Karpas-422 (cell line): ENCODE measurements around the gene PLEKHH1. TPM values are rescaled to one million over a fixed set of nuclear protein-coding genes. Genes with fewer than 3 reads are reported as not detected.
A peak's percentile ranks its signal among the peaks of the same experiment; 100 is the strongest.

Experiments used
- DNase-seq: peaks from one replicate; pipeline ENCODE4 v3.0.0-alpha.2; 2015
- H2AFZ ChIP-seq: fragments of 200-600 bp; sonication (generic); 2 replicates; pipeline ENCODE4 v1.6.1; 2014; ENCODE audit warnings: antibody characterized with exemption, low read length, mixed read lengths
- H3K27ac ChIP-seq: fragments of 200-600 bp; sonication (generic); 2 replicates; pipeline ENCODE4 v1.5.1; 2014; ENCODE audit warnings: mild to moderate bottlenecking, low read length, moderate library complexity
- H3K27me3 ChIP-seq: fragments of 200-600 bp; sonication (generic); 2 replicates; pipeline ENCODE4 v1.6.1; 2014; ENCODE audit warnings: low read length, mixed read lengths
- H3K36me3 ChIP-seq: fragments of 200-600 bp; sonication (generic); 2 replicates; pipeline ENCODE4 v1.6.1; 2014; ENCODE audit warnings: low read length, mixed read lengths; ENCODE audit not compliant: insufficient read depth
- H3K4me1 ChIP-seq: fragments of 200-600 bp; sonication (generic); 2 replicates; pipeline ENCODE4 v1.6.1; 2014; ENCODE audit warnings: mild to moderate bottlenecking, low read length, mixed read lengths
- H3K4me2 ChIP-seq: fragments of 200-600 bp; sonication (generic); 2 replicates; pipeline ENCODE4 v1.6.1; 2014; ENCODE audit warnings: low read length, low read depth, mild to moderate bottlenecking; ENCODE audit not compliant: poor library complexity, severe bottlenecking
- H3K4me3 ChIP-seq: fragments of 200-600 bp; sonication (generic); 2 replicates; pipeline ENCODE4 v1.5.1; 2014; ENCODE audit warnings: mild to moderate bottlenecking, antibody characterized with exemption, low read length, mixed read lengths
- H3K79me2 ChIP-seq: fragments of 200-600 bp; sonication (generic); 2 replicates; pipeline ENCODE4 v1.6.1; 2014; ENCODE audit warnings: mild to moderate bottlenecking, low read length, mixed read lengths
- H3K9ac ChIP-seq: fragments of 200-600 bp; sonication (generic); 2 replicates; pipeline ENCODE4 v1.6.0; 2014; ENCODE audit warnings: low read length
- H3K9me2 ChIP-seq: fragments of 200-600 bp; sonication (generic), shearing (Covaris generic); replicated peaks from 2 replicates; pipeline ENCODE4 v1.6.0; 2014; ENCODE audit warnings: mild to moderate bottlenecking, low read length, moderate library complexity; ENCODE audit not compliant: insufficient read depth
- H3K9me3 ChIP-seq: fragments of 300-700, 200-600 bp; sonication (generic); 2 replicates; pipeline ENCODE4 v1.6.1; 2014; ENCODE audit warnings: low read length, mixed read lengths
- H4K20me1 ChIP-seq: fragments of 200-600 bp; sonication (generic); 2 replicates; pipeline ENCODE4 v1.6.1; 2014; ENCODE audit warnings: mild to moderate bottlenecking, antibody characterized with exemption, low read length, low read depth; ENCODE audit not compliant: insufficient read depth
- total RNA-seq: library from RNA; depleted of rRNA; stranded (reverse); fragments of >200 nt; shearing (Covaris generic); gene quantifications from 2 replicates; pipeline ENCODE4 v1.2.3, GENCODE V29; 2014; ENCODE audit warnings: low replicate concordance; rRNA removed

PLEKHH1 gene
- total RNA-seq: 0.83 and 3.7 TPM in 2 replicates

- Histone ChIP-seq H3K9me2 (no peaks in the 10 kb centered on the region), H3K79me2 (no peaks in the 10 kb centered on the region), H3K27me3 (peaks cover 4% of the 10 kb centered on the region; the same call in 1 of the 2 replicates), H3K27ac (no peak within 1 kb of the TSS), H3K4me1 (peaks cover 14% of the 10 kb centered on the region), H3K9me3 (no peaks in the 10 kb centered on the region), H3K9ac (peak within 1 kb of the TSS; percentile 54), H3K36me3 (no peaks in the 10 kb centered on the region), H3K4me2 (peak within 1 kb of the TSS; percentile 74), H3K4me3 (peak within 1 kb of the TSS; percentile 68), H2AFZ (peak within 1 kb of the TSS; percentile 61; the same call in 1 of the 2 replicates), H4K20me1 (no peaks in the 10 kb centered on the region)
- peak; percentile 84 for DNase-seq
Observed at GRCh38 chr14:67532998-67533753, at the start of gene PLEKHH1. TSS of gene PLEKHH1 (plus strand) at chr14:67533290. CDS start at chr14:67541868, 8,578 bp downstream.

DNA sequence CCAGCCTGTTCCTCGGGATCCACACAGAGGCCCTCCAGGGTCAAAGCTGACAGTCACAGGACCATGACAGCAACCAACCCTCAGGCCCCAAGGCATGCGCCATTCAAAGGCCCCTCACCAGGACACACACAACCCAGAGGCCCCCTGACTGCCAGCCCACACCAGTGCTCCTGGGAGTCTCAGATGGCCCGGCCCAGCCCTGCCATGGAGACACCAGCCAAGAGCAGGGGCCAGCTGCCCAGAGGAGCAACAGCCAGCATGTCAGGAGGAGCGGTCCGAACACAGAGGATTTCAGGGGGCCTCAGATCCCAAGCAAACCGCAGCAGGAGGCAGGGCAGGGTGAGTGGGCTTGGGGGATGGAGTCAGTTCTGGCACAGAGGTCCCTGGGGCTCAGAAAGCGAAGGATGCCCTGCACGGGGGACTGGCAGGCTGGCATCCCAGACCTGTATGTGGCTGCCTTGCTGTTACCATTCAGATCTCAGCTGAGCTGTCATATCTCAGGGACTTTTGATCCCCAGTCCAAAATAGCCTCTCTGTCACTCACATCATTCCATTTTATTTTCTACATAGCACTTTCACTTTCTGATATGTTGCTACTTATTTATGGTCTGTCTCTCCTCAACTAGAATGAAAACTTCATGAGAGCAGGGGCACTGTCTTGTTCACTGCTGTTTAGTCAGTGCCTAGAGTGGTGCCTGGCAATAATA, 49.4 kb upstream of the PLEKHH1 start:
- H4K20me1 ChIP-seq: no peaks in the 10 kb centered on the region
- no peaks in the 10 kb centered on the region for H3K9me2 ChIP-seq
- H3K9ac ChIP-seq: no peak overlapping the region
- H3K79me2 ChIP-seq: no peaks in the 10 kb centered on the region
- H3K36me3 ChIP-seq: peaks cover 21% of the 10 kb centered on the region
- H3K27me3 ChIP-seq: no peaks in the 10 kb centered on the region
- DNase-seq: no peak
- H3K27ac ChIP-seq: peak overlapping the region; percentile 39; the same call in 1 of the 2 replicates
- no peaks in the 10 kb centered on the region for H3K9me3 ChIP-seq
- H2AFZ ChIP-seq: no peak overlapping the region
- no peak overlapping the region for H3K4me3 ChIP-seq
- H3K4me1 ChIP-seq: peaks cover 46% of the 10 kb centered on the region
- no peak overlapping the region for H3K4me2 ChIP-seq

GRCh38 chr14:67485501-67486095, 47.5 kb upstream of the PLEKHH1 start:
- Histone ChIP-seq H3K79me2 (peaks cover under 1% of the 10 kb centered on the region; the same call in 1 of the 2 replicates), H3K9me3 (no peaks in the 10 kb centered on the region), H3K9me2 (no peaks in the 10 kb centered on the region), H3K36me3 (peaks cover 20% of the 10 kb centered on the region), H3K4me2 (no peak overlapping the region), H3K9ac (no peak overlapping the region), H3K27me3 (no peaks in the 10 kb centered on the region), H4K20me1 (no peaks in the 10 kb centered on the region), H3K27ac (peak overlapping the region; percentile 53), H2AFZ (no peak overlapping the region), H3K4me3 (no peak overlapping the region), H3K4me1 (peaks cover 53% of the 10 kb centered on the region)
- no peak for DNase-seq

- no peak for DNase-seq
- H3K36me3 ChIP-seq: peaks cover 20% of the 10 kb centered on the region
- no peaks in the 10 kb centered on the region for H3K27me3 ChIP-seq
- peak overlapping the region; percentile 95 for H3K27ac ChIP-seq
- H3K79me2 ChIP-seq: peaks cover 12% of the 10 kb centered on the region; the same call in 1 of the 2 replicates
- H3K9me2 ChIP-seq: no peaks in the 10 kb centered on the region
- no peaks in the 10 kb centered on the region for H4K20me1 ChIP-seq
- H3K4me3 ChIP-seq: peak overlapping the region; percentile 64; the same call in 1 of the 2 replicates
- peak overlapping the region; percentile 79 for H3K4me2 ChIP-seq
- no peak overlapping the region for H2AFZ ChIP-seq
- no peaks in the 10 kb centered on the region for H3K9me3 ChIP-seq
- peaks cover 60% of the 10 kb centered on the region for H3K4me1 ChIP-seq
- peak overlapping the region; percentile 81 for H3K9ac ChIP-seq
Observed at GRCh38 chr14:67486890-67487289, 46.2 kb upstream of the PLEKHH1 start.

DNA sequence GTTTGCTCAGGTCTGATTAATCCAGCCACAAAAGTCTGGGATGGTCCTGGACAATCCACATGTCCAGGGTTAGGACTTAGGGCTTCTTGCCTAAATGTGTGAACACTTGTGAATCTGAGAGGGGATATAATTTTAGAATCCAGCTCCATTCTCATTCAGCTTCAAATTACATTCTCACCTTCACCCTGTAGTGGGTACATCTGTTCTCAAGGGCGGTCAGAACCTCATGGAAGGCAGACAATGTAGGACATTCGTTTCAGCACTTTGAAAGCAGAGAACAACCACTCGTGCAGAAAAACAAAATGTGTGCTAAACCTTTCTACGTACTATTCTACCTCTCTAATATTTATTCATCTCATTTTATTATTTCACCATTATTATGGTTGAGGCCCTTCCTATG, 45.8 kb upstream of the PLEKHH1 start:
- H3K27ac ChIP-seq: peak overlapping the region; percentile 95
- peaks cover 64% of the 10 kb centered on the region for H3K4me1 ChIP-seq
- H4K20me1 ChIP-seq: no peaks in the 10 kb centered on the region
- peak; percentile 73 for DNase-seq
- H3K9me2 ChIP-seq: no peaks in the 10 kb centered on the region
- H3K9me3 ChIP-seq: no peaks in the 10 kb centered on the region
- H3K79me2 ChIP-seq: peaks cover 14% of the 10 kb centered on the region; the same call in 1 of the 2 replicates
- H3K9ac ChIP-seq: peak overlapping the region; percentile 81
- H3K4me2 ChIP-seq: peak overlapping the region; percentile 79
- no peaks in the 10 kb centered on the region for H3K27me3 ChIP-seq
- no peak overlapping the region for H2AFZ ChIP-seq
- H3K4me3 ChIP-seq: peak overlapping the region; percentile 64
- H3K36me3 ChIP-seq: peaks cover 20% of the 10 kb centered on the region

DNA sequence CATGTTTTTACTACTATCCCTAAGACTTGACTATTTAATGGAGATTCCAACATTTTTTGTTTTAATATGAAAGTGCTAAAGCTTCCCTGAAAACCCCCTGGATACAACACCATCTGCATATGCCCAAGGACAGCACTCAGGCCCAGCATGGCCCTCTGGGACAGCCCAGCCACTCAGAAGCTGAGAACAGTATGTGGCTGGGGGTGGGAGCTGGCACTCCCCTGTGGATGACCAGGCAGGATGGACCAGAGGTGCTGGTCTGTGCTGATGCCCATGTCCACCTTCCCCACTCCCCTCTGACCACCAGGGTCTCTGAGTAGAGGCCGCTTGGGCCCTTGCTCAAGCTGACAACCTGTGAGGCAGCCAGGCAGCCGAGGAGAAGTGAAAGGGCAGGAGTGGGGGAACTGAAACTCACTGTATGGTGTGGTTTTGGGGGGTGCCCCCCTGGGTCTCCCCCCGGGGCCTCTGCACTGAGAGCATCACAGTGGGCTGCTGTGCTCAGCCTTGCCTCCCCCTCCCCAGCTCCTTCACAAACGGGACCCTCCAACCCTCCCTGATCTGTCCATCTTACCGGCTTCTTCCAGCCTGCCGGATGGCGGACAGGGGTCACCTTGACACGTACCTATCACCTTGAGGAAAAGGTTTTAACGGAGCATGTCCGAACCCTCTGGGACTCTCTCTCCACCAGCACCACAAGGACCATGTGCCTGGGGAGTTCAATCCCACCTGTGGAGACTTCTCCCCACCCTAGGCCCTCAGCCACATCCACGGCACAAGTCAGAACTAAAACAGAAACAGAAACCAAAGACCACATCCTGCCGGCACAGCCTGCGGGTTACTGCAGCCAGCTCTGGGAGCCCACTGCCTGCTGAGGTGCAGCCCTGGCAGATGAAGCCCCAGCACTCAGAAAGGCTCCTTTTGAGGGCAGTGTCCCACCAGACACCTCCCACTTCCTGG, 44.9 kb upstream of the PLEKHH1 start, which contains the start of gene TMEM229B:
TMEM229B (minus strand) TSS at position 785 of the 957 bp plus-strand sequence. CDS start 14,798 bp downstream, outside the sequence.
- H3K4me2 ChIP-seq: peak within 1 kb of the TSS; percentile 79
- H2AFZ ChIP-seq: no peak within 1 kb of the TSS; the same call in 1 of the 2 replicates
- H3K9ac ChIP-seq: peak within 1 kb of the TSS; percentile 81

GRCh38 chr14:67490196-67490595, 42.9 kb upstream of the PLEKHH1 start:
- Histone ChIP-seq H3K9me2 (no peaks in the 10 kb centered on the region), H3K79me2 (peaks cover 19% of the 10 kb centered on the region; the same call in 1 of the 2 replicates), H3K4me2 (peak overlapping the region; percentile 27), H3K36me3 (peaks cover 14% of the 10 kb centered on the region), H2AFZ (0 out of 2 replicates have a peak overlapping the region, but pooled peaks have one; percentile 0), H3K4me1 (peaks cover 74% of the 10 kb centered on the region), H3K9me3 (peaks cover 14% of the 10 kb centered on the region; the same call in 1 of the 2 replicates), H3K4me3 (no peak overlapping the region), H3K9ac (peak overlapping the region; percentile 32), H4K20me1 (no peaks in the 10 kb centered on the region), H3K27ac (peak overlapping the region; percentile 95), H3K27me3 (no peaks in the 10 kb centered on the region)
- no peak for DNase-seq

More for the DNA sequence above, 44.9 kb upstream of the PLEKHH1 start, which contains the start of gene TMEM229B:
- H3K36me3 ChIP-seq: peaks cover 20% of the 10 kb centered on the region
- no peaks in the 10 kb centered on the region for H3K27me3 ChIP-seq
- peaks cover 73% of the 10 kb centered on the region for H3K4me1 ChIP-seq
- H4K20me1 ChIP-seq: no peaks in the 10 kb centered on the region
- peaks cover 1% of the 10 kb centered on the region; the same call in 1 of the 2 replicates for H3K9me3 ChIP-seq
- H3K4me3 ChIP-seq: peak within 1 kb of the TSS; percentile 64
- DNase-seq: peak; percentile 98
- H3K79me2 ChIP-seq: peaks cover 19% of the 10 kb centered on the region; the same call in 1 of the 2 replicates
- H3K9me2 ChIP-seq: no peaks in the 10 kb centered on the region
- H3K27ac ChIP-seq: peak within 1 kb of the TSS; percentile 95
